GM15510 (cell line): ENCODE results near the gene NFIB.

Source experiments
- POLR2A ChIP-seq: IDR thresholded peaks from 3 replicates; pipeline ENCODE4 v1.6.1; 2011; ENCODE audit warnings: borderline replicate concordance; ENCODE audit not compliant: insufficient read length; ENCODE audit errors: extremely low read depth

NFIB gene

GRCh38 chr9:14080959-14081542, 232.9 kb downstream of the NFIB start:
- no peak for TF ChIP-seq POLR2A

- TF ChIP-seq POLR2A, result no peak
These were observed 234.5 kb downstream of the NFIB start for GRCh38 chr9:14079440-14079839.

GRCh38 chr9:14077672-14078071, 236.3 kb downstream of the NFIB start:
- TF ChIP-seq POLR2A, result no peak

GRCh38 chr9:14075218-14075617, 238.7 kb downstream of the NFIB start:
- TF ChIP-seq POLR2A, result no peak

GRCh38 chr9:14072850-14073249, 241.1 kb downstream of the NFIB start:
- TF ChIP-seq POLR2A, result no peak

- no peak for TF ChIP-seq POLR2A
These were observed 242.5 kb downstream of the NFIB start for GRCh38 chr9:14071484-14071883.

- TF ChIP-seq POLR2A, result no peak
These were observed 245.3 kb downstream of the NFIB start for GRCh38 chr9:14068690-14069089.

- no peak for TF ChIP-seq POLR2A
These were observed 247.1 kb downstream of the NFIB start for GRCh38 chr9:14066831-14067230.

- no peak for TF ChIP-seq POLR2A
These were observed 247.9 kb downstream of the NFIB start for GRCh38 chr9:14066032-14066431.

GRCh38 chr9:14064940-14065339, 249.0 kb downstream of the NFIB start:
- TF ChIP-seq POLR2A, result no peak

- TF ChIP-seq POLR2A, result no peak
These were observed 250.2 kb downstream of the NFIB start for GRCh38 chr9:14063756-14064155.

- no peak for TF ChIP-seq POLR2A
These were observed 251.2 kb downstream of the NFIB start for GRCh38 chr9:14062586-14063221.

- no peak for TF ChIP-seq POLR2A
These were observed 251.9 kb downstream of the NFIB start for GRCh38 chr9:14061936-14062585.

GRCh38 chr9:14058325-14058688, 255.6 kb downstream of the NFIB start:
- no peak for TF ChIP-seq POLR2A

- no peak for TF ChIP-seq POLR2A
These were observed 256.3 kb downstream of the NFIB start for GRCh38 chr9:14057368-14058324.
